ENCODE data around the gene SLC4A7. TPM values are rescaled to one million over a fixed set of nuclear protein-coding genes. Genes with fewer than 3 reads are reported as not detected.

The SLC4A7 gene
- 52.7 and 177 TPM in 2 replicates for total RNA-seq

DNA sequence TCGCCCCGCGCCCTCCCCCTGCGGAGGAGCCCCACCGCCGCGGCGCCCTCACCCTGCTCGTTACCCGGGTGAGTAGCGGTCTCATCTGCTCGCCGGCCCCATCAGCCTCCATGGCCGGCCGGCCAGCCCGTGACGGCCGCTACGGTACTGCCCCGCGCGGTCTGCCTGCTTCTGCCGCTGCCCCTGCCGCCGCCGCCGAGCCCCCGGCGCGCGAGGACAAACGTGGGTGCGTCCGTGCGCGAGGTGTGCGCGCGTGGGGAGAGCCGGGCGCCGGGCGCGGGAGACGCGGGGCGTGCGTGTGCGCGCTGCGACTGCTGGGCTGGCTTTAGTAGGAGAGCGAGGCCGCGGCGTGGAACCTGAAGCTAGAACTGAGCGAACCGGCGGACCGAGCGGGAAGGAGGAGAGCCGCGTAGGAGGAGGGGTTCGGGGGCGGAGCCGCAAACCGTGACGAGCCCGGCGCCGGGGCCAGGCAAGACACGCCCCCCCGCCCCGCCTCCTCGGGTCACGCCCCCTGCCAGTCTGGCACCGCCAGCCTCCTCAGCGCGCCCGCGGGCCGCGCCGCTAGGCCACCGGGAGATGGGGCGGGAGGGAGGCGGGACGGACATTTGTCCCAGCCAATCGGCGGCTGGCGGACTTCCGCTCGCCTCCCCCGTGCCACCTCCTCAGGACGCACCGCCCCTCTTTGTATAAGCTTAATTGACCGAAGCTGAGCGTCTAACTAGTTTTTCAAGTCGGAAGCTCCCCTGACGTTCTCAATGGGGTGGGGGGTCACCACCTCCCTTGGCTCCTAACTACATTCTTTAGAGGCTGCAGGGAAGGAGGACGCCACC is at the start of gene SLC4A7:
SLC4A7 (minus strand) TSS at position 370 of the 830 bp plus-strand sequence; CDS start at position 112, 258 bp downstream.

DNA sequence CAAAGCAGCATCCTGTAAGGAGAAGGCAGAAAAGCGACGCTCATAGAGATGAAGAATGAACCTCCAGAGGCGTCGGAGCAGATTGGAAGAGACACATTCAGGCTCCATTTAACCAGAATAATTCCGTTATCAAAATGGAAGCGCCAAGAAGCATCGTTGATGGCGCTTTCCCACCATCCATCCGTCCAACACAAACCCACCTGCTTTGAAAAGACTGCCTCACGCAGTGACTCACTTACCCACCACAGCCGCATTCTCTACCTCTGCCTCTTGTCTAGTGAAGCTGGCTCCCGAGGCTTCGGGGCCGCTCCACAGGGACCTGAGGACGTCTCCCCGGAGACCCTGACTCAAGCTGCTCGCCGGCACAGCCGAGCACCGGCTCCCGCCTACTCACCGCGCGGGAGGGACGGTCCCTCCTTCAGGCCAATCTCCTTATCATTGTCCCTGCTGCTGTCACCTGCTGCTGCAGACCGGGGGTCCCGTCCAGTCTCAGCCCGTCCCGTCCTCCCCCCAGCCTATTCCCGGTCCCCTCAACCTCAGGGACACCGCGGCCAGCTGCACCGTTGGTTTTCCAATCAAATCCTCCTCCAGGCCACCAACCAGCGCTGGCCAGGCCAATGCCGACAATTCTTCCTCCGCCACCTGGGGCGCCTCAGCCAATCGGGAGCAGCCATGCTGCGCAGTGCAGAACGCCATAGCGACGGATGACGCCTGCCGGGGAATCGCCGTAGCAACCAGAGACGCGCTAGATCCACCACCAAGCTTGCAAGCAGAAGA is 115.2 kb downstream of the SLC4A7 start, which contains the start of gene NEK10:
NEK10 (minus strand) TSS at position 553 of the 777 bp plus-strand sequence. CDS start 16,501 bp downstream, outside the sequence.

Small RNA genes within 50 kb of the gene (small RNA-seq; reads per million reads assigned to genes)
- gene AC137675.1 (ENCODE audit: low replicate concordance) (not detected), gene RNU1-96P (ENCODE audit: low replicate concordance) (not detected)

Other genes with a start within 250 kb of the SLC4A7 start
- gene NEK10, start 115.0 kb downstream of the SLC4A7 start, total RNA-seq: 1.5 and 10.2 TPM in 2 replicates
- not detected in 2 replicates for gene EOMES, start 237.9 kb upstream of the SLC4A7 start, total RNA-seq